ENCODE measurements around the gene UGT8. TPM values are rescaled to one million over a fixed set of nuclear protein-coding genes. Genes with fewer than 3 reads are reported as not detected.

The UGT8 gene
- total and polyA plus RNA-seq, 2 donors (not counting 1 experiment from before 2014, with no cell fraction given): 4.2 to 24.0 TPM

GRCh38 chr4:114558446-114559020, 40.1 kb upstream of the UGT8 start:
- Mint-ChIP-seq H3K9me3 (ENCODE audit: insufficient read depth) (no peaks in the 10 kb centered on the region), H3K27ac (no peak overlapping the region), H3K4me3 (no peak overlapping the region), H3K4me1 (no peaks in the 10 kb centered on the region), H3K27me3 (no peaks in the 10 kb centered on the region)
- Histone ChIP-seq H4K20me1 (ENCODE audit: control insufficient read depth, insufficient read depth, low read length, poor library complexity, severe bottlenecking) (no peaks in the 10 kb centered on the region), H3K9ac (ENCODE audit: low read length) (no peak overlapping the region), H3K79me2 (ENCODE audit: control insufficient read depth, insufficient read depth, low read length) (no peaks in the 10 kb centered on the region), H2AFZ (ENCODE audit: insufficient read depth, low read depth, low read length, poor library complexity, severe bottlenecking) (no peak overlapping the region), H3K4me3 (ENCODE audit: control extremely low read depth in 1 of 5, extremely low read depth in 1 of 5, insufficient read depth in 1 of 5, low read depth in 2 of 5, low read length in 4 of 5) (no peak overlapping the region), H3K36me3 (replicated peaks in 1 of 2; ENCODE audit: control extremely low read depth in 1 of 2, control insufficient read depth in 1 of 2, extremely low read depth in 1 of 2, insufficient read depth in 2 of 2, low read length in 1 of 2) (no peaks in the 10 kb centered on the region), H3K27ac (ENCODE audit: low read length in 2 of 2) (no peak overlapping the region), H3K4me1 (ENCODE audit: control insufficient read depth in 2 of 2, insufficient read depth in 2 of 2, low read length in 2 of 2) (no peaks in the 10 kb centered on the region), H3K27me3 (replicated peaks in 1 of 4; ENCODE audit: control extremely low read depth in 1 of 4, control insufficient read depth in 3 of 4, insufficient read depth in 4 of 4, low read length in 3 of 4) (no peaks in the 10 kb centered on the region), H3K9me3 (ENCODE audit: control extremely low read depth in 1 of 3, control insufficient read depth in 2 of 3, insufficient read depth in 1 of 3, low read length in 2 of 3) (peaks cover 2 to 15% (median 5%) of the 10 kb centered on the region in 3 donors), H3K4me2 (replicated peaks; ENCODE audit: low read depth, low read length, poor library complexity, severe bottlenecking) (no peak overlapping the region)
- ChIA-PET POLR2A (no interaction called here), CTCF (no interaction called here)
- ATAC-seq (ENCODE audit: low read depth) (no peak), DNase-seq (no peak)
- intact Hi-C loops (cut with micrococcal nuclease): no loop called here
- TF ChIP-seq CTCF (IDR thresholded peaks at IDR 0.05) (no peak), EZH2 (IDR thresholded peaks at IDR 0.05; ENCODE audit: borderline replicate concordance, insufficient read depth, low read depth, low read length, poor library complexity, severe bottlenecking) (no peak)

DNA sequence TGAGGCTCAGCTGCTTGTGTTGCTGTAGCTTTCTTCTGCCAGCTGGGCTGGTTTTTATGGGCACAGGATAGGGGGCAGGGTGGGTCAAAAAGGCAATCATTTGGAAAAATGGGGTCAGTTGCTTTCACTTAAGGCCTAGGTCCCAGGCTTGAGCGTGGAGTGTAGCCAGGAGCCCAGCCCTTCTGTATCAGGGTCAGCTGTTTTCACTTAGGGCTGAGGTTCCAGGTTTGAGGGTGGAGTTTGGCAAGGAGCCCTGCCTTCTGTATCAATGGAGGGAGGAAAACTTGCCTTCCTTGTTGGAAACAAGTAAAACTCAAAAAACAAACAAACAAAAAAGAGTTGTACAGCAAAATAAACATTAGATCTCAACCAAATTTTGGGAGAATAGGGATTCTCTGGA, 37.0 kb upstream of the UGT8 start:
- peaks cover 3% of the 10 kb centered on the region for H3K27me3 Mint-ChIP-seq
- ATAC-seq (ENCODE audit: low read depth): no peak
- Histone ChIP-seq H3K27me3 (replicated peaks in 1 of 4; ENCODE audit: control extremely low read depth in 1 of 4, control insufficient read depth in 3 of 4, insufficient read depth in 4 of 4, low read length in 3 of 4) (no peaks in the 10 kb centered on the region), H3K36me3 (replicated peaks in 1 of 2; ENCODE audit: control extremely low read depth in 1 of 2, control insufficient read depth in 1 of 2, extremely low read depth in 1 of 2, insufficient read depth in 2 of 2, low read length in 1 of 2) (no peaks in the 10 kb centered on the region), H4K20me1 (ENCODE audit: control insufficient read depth, insufficient read depth, low read length, poor library complexity, severe bottlenecking) (no peaks in the 10 kb centered on the region), H3K4me3 (ENCODE audit: control extremely low read depth in 1 of 5, extremely low read depth in 1 of 5, insufficient read depth in 1 of 5, low read depth in 2 of 5, low read length in 4 of 5) (no peak overlapping the region), H3K9me3 (ENCODE audit: control extremely low read depth in 1 of 3, control insufficient read depth in 2 of 3, insufficient read depth in 1 of 3, low read length in 2 of 3) (peaks cover 2 to 15% (median 5%) of the 10 kb centered on the region in 3 donors), H3K4me1 (ENCODE audit: control insufficient read depth in 2 of 2, insufficient read depth in 2 of 2, low read length in 2 of 2) (no peaks in the 10 kb centered on the region), H2AFZ (ENCODE audit: insufficient read depth, low read depth, low read length, poor library complexity, severe bottlenecking) (no peak overlapping the region), H3K4me2 (replicated peaks; ENCODE audit: low read depth, low read length, poor library complexity, severe bottlenecking) (no peak overlapping the region), H3K79me2 (ENCODE audit: control insufficient read depth, insufficient read depth, low read length) (no peaks in the 10 kb centered on the region), H3K9ac (ENCODE audit: low read length) (no peak overlapping the region), H3K27ac (ENCODE audit: low read length in 2 of 2) (no peak overlapping the region)
- intact Hi-C loops (cut with micrococcal nuclease): no loop called here
- no peak overlapping the region for H3K4me3 Mint-ChIP-seq
- H3K4me1 Mint-ChIP-seq: no peaks in the 10 kb centered on the region
- ChIA-PET CTCF (no interaction called here), POLR2A (no interaction called here)
- WGBS (ENCODE audit: insufficient coverage): 91% methylated on average over 1 of the region's 1 CpG
- no peak for DNase-seq
- TF ChIP-seq EZH2 (IDR thresholded peaks at IDR 0.05; ENCODE audit: borderline replicate concordance, insufficient read depth, low read depth, low read length, poor library complexity, severe bottlenecking): no peak
- TF ChIP-seq CTCF (IDR thresholded peaks at IDR 0.05): no peak
- H3K9me3 Mint-ChIP-seq (ENCODE audit: insufficient read depth): no peaks in the 10 kb centered on the region
- no peak overlapping the region for H3K27ac Mint-ChIP-seq

Measured in B cell (primary cell).